A172 (cell line): ENCODE results near the gene SLC9A4. TPM values are rescaled to one million over a fixed set of nuclear protein-coding genes. Genes with fewer than 3 reads are reported as not detected.

Source experiments
- DNase-seq: peaks from one replicate; pipeline ENCODE4 v3.0.0-alpha.2; 2015; ENCODE audit warnings: low spot score
- total RNA-seq: library from RNA; depleted of rRNA; stranded (reverse); fragments of >200 nt; shearing (Covaris generic); gene quantifications from 2 replicates; pipeline ENCODE4 v1.2.3, GENCODE V29; 2014

Gene SLC9A4
- total RNA-seq, 1 experiment from 2014 or later, result 0.31 TPM

- DNase-seq, result no peak
Observed at GRCh38 chr2:102502576-102502975, 29.6 kb downstream of the SLC9A4 start.

GRCh38 chr2:102504833-102505232 is 31.8 kb downstream of the SLC9A4 start:
- DNase-seq, result no peak

- DNase-seq, result no peak
Observed at GRCh38 chr2:102505290-102505689, 32.3 kb downstream of the SLC9A4 start.

- no peak for DNase-seq
Observed at GRCh38 chr2:102506743-102507142, 33.7 kb downstream of the SLC9A4 start.

- no peak for DNase-seq
Observed at GRCh38 chr2:102508863-102509262, 35.8 kb downstream of the SLC9A4 start.

GRCh38 chr2:102509749-102510148 is 36.7 kb downstream of the SLC9A4 start:
- DNase-seq, result peak; percentile 42

GRCh38 chr2:102510791-102511575 is 38.0 kb downstream of the SLC9A4 start:
- DNase-seq, result no peak

- DNase-seq, result no peak
Observed at GRCh38 chr2:102512161-102512560, 39.1 kb downstream of the SLC9A4 start.

GRCh38 chr2:102513355-102513939 is 40.4 kb downstream of the SLC9A4 start:
- peak; percentile 13 for DNase-seq

GRCh38 chr2:102514061-102514785 is 41.2 kb downstream of the SLC9A4 start:
- DNase-seq, result peak; percentile 94

- DNase-seq, result no peak
Observed at GRCh38 chr2:102515851-102516250, 42.8 kb downstream of the SLC9A4 start.

- DNase-seq, result no peak
Observed at GRCh38 chr2:102518170-102518569, 45.1 kb downstream of the SLC9A4 start.

- peak; percentile 23 for DNase-seq
Observed at GRCh38 chr2:102520009-102520408, 47.0 kb downstream of the SLC9A4 start.

- no peak for DNase-seq
Observed at GRCh38 chr2:102520801-102521200, 47.8 kb downstream of the SLC9A4 start.

GRCh38 chr2:102522162-102522561 is 49.1 kb downstream of the SLC9A4 start:
- DNase-seq, result no peak

- DNase-seq, result no peak
Observed at GRCh38 chr2:102522890-102523289, 49.9 kb downstream of the SLC9A4 start.

GRCh38 chr2:102523651-102524050 is 50.6 kb downstream of the SLC9A4 start:
- DNase-seq, result no peak

GRCh38 chr2:102527086-102527485 is 54.1 kb downstream of the SLC9A4 start:
- no peak for DNase-seq

GRCh38 chr2:102538491-102538890 is 65.5 kb downstream of the SLC9A4 start:
- no peak for DNase-seq

GRCh38 chr2:102540882-102541281 is 67.9 kb downstream of the SLC9A4 start:
- no peak for DNase-seq

GRCh38 chr2:102544182-102544581 is 71.2 kb downstream of the SLC9A4 start:
- DNase-seq, result no peak

GRCh38 chr2:102547462-102547861 is 74.4 kb downstream of the SLC9A4 start:
- no peak for DNase-seq

- no peak for DNase-seq
Observed at GRCh38 chr2:102549027-102549426, 76.0 kb downstream of the SLC9A4 start.
